ENCODE results near the gene P2RY2. TPM values are rescaled to one million over a fixed set of nuclear protein-coding genes. Genes with fewer than 3 reads are reported as not detected.

Gene P2RY2
- total and polyA plus RNA-seq, 2 donors (not counting 1 experiment from before 2014, with no cell fraction given): 0.12 to 0.37 TPM

DNA sequence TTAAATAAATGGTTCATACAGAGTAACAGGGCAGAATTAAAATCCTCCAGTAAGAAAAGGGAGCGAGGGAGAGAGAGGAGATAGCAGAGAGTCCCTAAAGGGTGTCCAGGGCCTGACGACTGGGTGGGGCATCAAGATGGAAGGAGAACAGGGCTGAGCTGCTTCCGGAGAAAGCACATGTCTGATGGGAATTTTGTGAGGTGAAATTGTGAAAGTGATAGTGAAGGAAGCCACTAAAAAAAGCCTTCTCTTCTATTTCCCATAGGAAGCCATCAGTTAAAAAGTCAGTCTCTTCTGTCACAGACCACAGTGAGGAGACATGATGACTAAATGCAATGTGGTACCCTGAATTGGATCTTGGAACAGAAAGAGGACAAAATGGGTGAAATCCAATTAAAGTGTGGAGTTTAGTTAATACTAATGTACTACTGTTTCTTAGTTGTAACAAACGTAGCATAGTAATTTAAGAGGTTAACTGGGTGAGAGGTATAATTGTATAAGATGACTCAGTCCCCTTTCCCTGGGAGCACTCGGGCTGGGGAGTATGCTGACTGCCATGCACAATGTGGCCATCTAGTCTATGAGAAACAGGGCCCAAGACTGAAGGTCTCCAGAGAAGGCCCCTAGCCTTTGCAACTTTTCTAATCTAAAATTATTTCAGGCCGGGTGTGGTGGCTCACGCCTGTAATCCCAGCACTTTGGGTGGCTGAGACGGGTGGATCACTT is 46.5 kb upstream of the P2RY2 start:
- DNase-seq (no peak), ATAC-seq (ENCODE audit: low read depth) (no peak)
- no peaks in the 10 kb centered on the region for H3K27me3 ChIP-seq (replicated peaks in 1 of 4; ENCODE audit: control extremely low read depth in 1 of 4, control insufficient read depth in 3 of 4, insufficient read depth in 4 of 4, low read length in 3 of 4)
- H3K36me3 ChIP-seq (replicated peaks in 1 of 2; ENCODE audit: control extremely low read depth in 1 of 2, control insufficient read depth in 1 of 2, extremely low read depth in 1 of 2, insufficient read depth in 2 of 2, low read length in 1 of 2): no peaks in the 10 kb centered on the region
- no peak overlapping the region for H3K9ac ChIP-seq (ENCODE audit: low read length)
- Mint-ChIP-seq H3K4me3 (no peak overlapping the region), H3K4me1 (peaks cover 57% of the 10 kb centered on the region), H3K9me3 (ENCODE audit: insufficient read depth) (no peaks in the 10 kb centered on the region), H3K27me3 (no peaks in the 10 kb centered on the region), H3K27ac (no peak overlapping the region)
- H3K4me1 ChIP-seq (ENCODE audit: control insufficient read depth in 2 of 2, insufficient read depth in 2 of 2, low read length in 2 of 2): peaks cover 28 to 39% of the 10 kb centered on the region in 2 donors
- H2AFZ ChIP-seq (ENCODE audit: insufficient read depth, low read depth, low read length, poor library complexity, severe bottlenecking): no peak overlapping the region
- intact Hi-C loops (cut with micrococcal nuclease): loop anchor here (10.0 kb wide), 1 partner anchor 47 kb away; no protein-coding TSS in a partner anchor
- no peaks in the 10 kb centered on the region for H4K20me1 ChIP-seq (ENCODE audit: control insufficient read depth, insufficient read depth, low read length, poor library complexity, severe bottlenecking)
- H3K4me2 ChIP-seq (replicated peaks; ENCODE audit: low read depth, low read length, poor library complexity, severe bottlenecking): no peak overlapping the region
- peaks cover 69% of the 10 kb centered on the region for H3K79me2 ChIP-seq (ENCODE audit: control insufficient read depth, insufficient read depth, low read length)
- H3K9me3 ChIP-seq (ENCODE audit: control extremely low read depth in 1 of 3, control insufficient read depth in 2 of 3, insufficient read depth in 1 of 3, low read length in 2 of 3): no peaks in the 10 kb centered on the region
- ChIA-PET POLR2A (no interaction called here), CTCF (interaction anchor here (1.2 kb wide), 1 partner anchor 10 kb away, joined by 4 read pairs; no protein-coding TSS in a partner anchor)
- WGBS (ENCODE audit: insufficient coverage): 89% methylated on average over 5 of the region's 8 CpGs
- no peak overlapping the region for H3K27ac ChIP-seq (ENCODE audit: low read length in 2 of 2)
- H3K4me3 ChIP-seq (ENCODE audit: control extremely low read depth in 1 of 5, extremely low read depth in 1 of 5, insufficient read depth in 1 of 5, low read depth in 2 of 5, low read length in 4 of 5): no peak overlapping the region
- TF ChIP-seq EZH2 (IDR thresholded peaks at IDR 0.05; ENCODE audit: borderline replicate concordance, insufficient read depth, low read depth, low read length, poor library complexity, severe bottlenecking) (no peak), CTCF (IDR thresholded peaks at IDR 0.05) (no peak)

DNA sequence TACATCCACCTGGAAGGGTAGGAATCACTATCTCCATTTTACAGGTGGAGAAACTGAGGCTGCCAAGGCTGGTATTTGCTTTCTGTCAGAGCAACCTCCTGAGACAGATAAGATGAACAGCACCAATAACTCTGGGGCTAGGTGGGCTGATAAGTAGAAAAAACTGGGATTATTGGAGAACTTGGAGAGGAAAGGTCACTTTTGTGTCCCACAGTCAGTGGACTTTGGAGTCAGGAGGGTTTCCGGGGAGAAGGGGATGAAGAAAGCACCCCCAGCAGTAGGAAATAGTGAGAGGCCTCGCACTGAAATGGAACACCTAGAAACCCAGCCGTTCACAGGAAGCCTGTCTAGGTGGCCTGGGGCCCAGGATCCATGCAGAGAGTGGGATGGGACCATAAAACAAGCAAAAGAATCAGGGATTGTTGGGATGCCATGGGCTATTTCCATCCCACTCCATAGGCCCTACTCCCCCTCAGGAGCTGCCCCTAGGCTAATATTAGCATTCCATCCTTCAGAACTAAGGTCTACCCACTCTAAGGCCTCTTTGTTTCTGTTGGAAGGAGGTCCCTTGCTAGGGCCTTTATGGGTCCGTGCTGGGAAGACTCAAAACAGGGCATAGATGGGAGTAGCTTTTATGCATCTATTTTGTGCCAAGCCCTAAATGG is 45.0 kb upstream of the P2RY2 start:
- ATAC-seq (ENCODE audit: low read depth) (no peak), DNase-seq (no peak)
- H3K27me3 Mint-ChIP-seq: no peaks in the 10 kb centered on the region
- Histone ChIP-seq H3K36me3 (replicated peaks in 1 of 2; ENCODE audit: control extremely low read depth in 1 of 2, control insufficient read depth in 1 of 2, extremely low read depth in 1 of 2, insufficient read depth in 2 of 2, low read length in 1 of 2) (no peaks in the 10 kb centered on the region), H3K4me1 (ENCODE audit: control insufficient read depth in 2 of 2, insufficient read depth in 2 of 2, low read length in 2 of 2) (peaks cover 38 to 47% of the 10 kb centered on the region in 2 donors), H3K9me3 (ENCODE audit: control extremely low read depth in 1 of 3, control insufficient read depth in 2 of 3, insufficient read depth in 1 of 3, low read length in 2 of 3) (no peaks in the 10 kb centered on the region), H2AFZ (ENCODE audit: insufficient read depth, low read depth, low read length, poor library complexity, severe bottlenecking) (no peak overlapping the region), H3K4me2 (replicated peaks; ENCODE audit: low read depth, low read length, poor library complexity, severe bottlenecking) (no peak overlapping the region), H3K27ac (ENCODE audit: low read length in 2 of 2) (no peak overlapping the region), H3K9ac (ENCODE audit: low read length) (no peak overlapping the region), H3K79me2 (ENCODE audit: control insufficient read depth, insufficient read depth, low read length) (peaks cover 69% of the 10 kb centered on the region), H3K27me3 (replicated peaks in 1 of 4; ENCODE audit: control extremely low read depth in 1 of 4, control insufficient read depth in 3 of 4, insufficient read depth in 4 of 4, low read length in 3 of 4) (no peaks in the 10 kb centered on the region), H3K4me3 (ENCODE audit: control extremely low read depth in 1 of 5, extremely low read depth in 1 of 5, insufficient read depth in 1 of 5, low read depth in 2 of 5, low read length in 4 of 5) (no peak overlapping the region), H4K20me1 (ENCODE audit: control insufficient read depth, insufficient read depth, low read length, poor library complexity, severe bottlenecking) (no peaks in the 10 kb centered on the region)
- intact Hi-C loops (cut with micrococcal nuclease): loop anchor here (10.0 kb wide), 1 partner anchor 48 kb away; no protein-coding TSS in a partner anchor
- no peaks in the 10 kb centered on the region for H3K9me3 Mint-ChIP-seq (ENCODE audit: insufficient read depth)
- H3K27ac Mint-ChIP-seq: peak overlapping the region; percentile 46
- TF ChIP-seq CTCF (IDR thresholded peaks at IDR 0.05) (no peak), EZH2 (IDR thresholded peaks at IDR 0.05; ENCODE audit: borderline replicate concordance, insufficient read depth, low read depth, low read length, poor library complexity, severe bottlenecking) (no peak)
- POLR2A ChIA-PET: no interaction called here
- H3K4me1 Mint-ChIP-seq: peaks cover 59% of the 10 kb centered on the region
- CTCF ChIA-PET: interaction anchor here (1.5 to 9.6 kb wide), 4 partner anchors 13 to 342 kb away, joined by 3 to 271 read pairs (median 126); partner anchors contain the start of gene FCHSD2
- 100% methylated on average over 4 of the region's 4 CpGs for WGBS (ENCODE audit: insufficient coverage)
- H3K4me3 Mint-ChIP-seq: no peak overlapping the region

Data from B cell (primary cell).